ENCODE measurements around the gene RLIM.

RLIM gene

DNA sequence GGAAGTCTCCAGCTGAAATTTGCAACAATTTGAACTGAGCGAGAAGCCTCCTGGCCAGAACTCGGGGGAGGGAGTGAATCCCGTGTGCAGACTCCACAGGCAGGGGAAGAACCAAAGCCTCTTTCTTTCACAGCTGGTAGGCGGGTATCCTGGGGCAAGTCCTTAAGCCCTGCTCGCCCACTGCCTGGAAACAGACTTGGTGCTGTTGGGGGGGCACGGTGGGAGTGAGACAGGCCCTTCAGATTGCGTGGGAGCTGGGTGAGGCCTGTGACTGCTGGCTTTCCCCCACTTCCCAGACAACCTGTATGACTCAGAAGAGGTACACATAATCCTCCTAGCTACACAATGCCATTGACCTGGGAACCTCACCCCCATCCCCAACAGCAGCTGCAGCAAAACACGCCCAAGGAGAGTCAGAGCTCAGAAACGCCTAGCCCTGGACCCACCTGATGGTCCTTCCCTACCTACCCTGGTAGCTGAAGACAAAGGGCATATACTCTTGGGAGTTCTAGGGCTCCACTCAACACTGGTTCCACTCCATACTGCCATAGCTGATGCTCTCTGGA is 22.4 kb upstream of the RLIM start:
- Histone ChIP-seq H3K4me2 (ENCODE audit: low read depth, low read length) (no peak overlapping the region), H3K4me1 (ENCODE audit: low read length) (no peaks in the 10 kb centered on the region), H3K4me3 (ENCODE audit: low read length) (no peak overlapping the region), H3K79me2 (ENCODE audit: low read length) (no peaks in the 10 kb centered on the region), H2AFZ (ENCODE audit: low read length) (no peak overlapping the region), H4K20me1 (ENCODE audit: insufficient read depth, low read length) (no peaks in the 10 kb centered on the region), H3F3A (ENCODE audit: insufficient read depth, low read length) (no peaks in the 10 kb centered on the region), H3K27me3 (replicated peaks; ENCODE audit: insufficient read depth, low read length) (no peaks in the 10 kb centered on the region), H3K27ac (ENCODE audit: low read length) (no peak overlapping the region), H3K36me3 (replicated peaks; ENCODE audit: insufficient read depth, low read length) (no peaks in the 10 kb centered on the region), H3K9ac (ENCODE audit: low read length) (no peak overlapping the region), H3K9me2 (replicated peaks; ENCODE audit: insufficient read depth, low read length) (no peaks in the 10 kb centered on the region), H3K9me3 (replicated peaks; ENCODE audit: insufficient read depth, low read length) (no peaks in the 10 kb centered on the region)
- TF ChIP-seq EZH2 (optimal IDR thresholded peaks at IDR 0.05; ENCODE audit: low read depth, low read length): no peak
- no peak for TF ChIP-seq CTCF (IDR thresholded peaks at IDR 0.05; ENCODE audit: low read length)
- no peak for TF ChIP-seq EZH2phosphoT487 (IDR thresholded peaks at IDR 0.05; ENCODE audit: low read length)
- no peak for DNase-seq

GRCh38 chrX:74613370-74614092 is 893 bp downstream of the RLIM start:
- Histone ChIP-seq H3K9ac (ENCODE audit: low read length) (peak overlapping the region; percentile 95), H3K9me3 (replicated peaks; ENCODE audit: insufficient read depth, low read length) (no peaks in the 10 kb centered on the region), H3K36me3 (replicated peaks; ENCODE audit: insufficient read depth, low read length) (no peaks in the 10 kb centered on the region), H3K4me1 (ENCODE audit: low read length) (no peaks in the 10 kb centered on the region; the same call in 1 of the 2 replicates), H3F3A (ENCODE audit: insufficient read depth, low read length) (peaks cover 3% of the 10 kb centered on the region; the same call in 1 of the 2 replicates), H3K27me3 (replicated peaks; ENCODE audit: insufficient read depth, low read length) (no peaks in the 10 kb centered on the region), H3K79me2 (ENCODE audit: low read length) (peaks cover 52% of the 10 kb centered on the region), H3K9me2 (replicated peaks; ENCODE audit: insufficient read depth, low read length) (no peaks in the 10 kb centered on the region), H4K20me1 (ENCODE audit: insufficient read depth, low read length) (no peaks in the 10 kb centered on the region), H2AFZ (ENCODE audit: low read length) (no peak overlapping the region), H3K4me2 (ENCODE audit: low read depth, low read length) (peak overlapping the region; percentile 54), H3K4me3 (ENCODE audit: low read length) (peak overlapping the region; percentile 87), H3K27ac (ENCODE audit: low read length) (peak overlapping the region; percentile 92)
- no peak for DNase-seq
- TF ChIP-seq EZH2 (optimal IDR thresholded peaks at IDR 0.05; ENCODE audit: low read depth, low read length): no peak
- TF ChIP-seq CTCF (IDR thresholded peaks at IDR 0.05; ENCODE audit: low read length): no peak
- no peak for TF ChIP-seq EZH2phosphoT487 (IDR thresholded peaks at IDR 0.05; ENCODE audit: low read length)

- Histone ChIP-seq H2AFZ (ENCODE audit: low read length) (no peak overlapping the region), H3K4me2 (ENCODE audit: low read depth, low read length) (no peak overlapping the region), H3K4me3 (ENCODE audit: low read length) (no peak overlapping the region), H4K20me1 (ENCODE audit: insufficient read depth, low read length) (no peaks in the 10 kb centered on the region; the same call in 1 of the 2 replicates), H3K4me1 (ENCODE audit: low read length) (no peaks in the 10 kb centered on the region), H3F3A (ENCODE audit: insufficient read depth, low read length) (no peaks in the 10 kb centered on the region), H3K36me3 (replicated peaks; ENCODE audit: insufficient read depth, low read length) (no peaks in the 10 kb centered on the region), H3K79me2 (ENCODE audit: low read length) (peaks cover 85% of the 10 kb centered on the region), H3K9ac (ENCODE audit: low read length) (no peak overlapping the region), H3K27me3 (replicated peaks; ENCODE audit: insufficient read depth, low read length) (no peaks in the 10 kb centered on the region), H3K27ac (ENCODE audit: low read length) (no peak overlapping the region), H3K9me2 (replicated peaks; ENCODE audit: insufficient read depth, low read length) (no peaks in the 10 kb centered on the region), H3K9me3 (replicated peaks; ENCODE audit: insufficient read depth, low read length) (no peaks in the 10 kb centered on the region)
- TF ChIP-seq EZH2phosphoT487 (IDR thresholded peaks at IDR 0.05; ENCODE audit: low read length) (no peak), CTCF (IDR thresholded peaks at IDR 0.05; ENCODE audit: low read length) (no peak)
- DNase-seq: no peak
These were observed 7.6 kb downstream of the RLIM start for GRCh38 chrX:74606799-74607198.
